Effector memory CD8-positive, alpha-beta T cell (primary cell): ENCODE measurements around the gene OSM.
"Not testable (repeated sequence)": the region's sequence is repeated elsewhere in the genome, so short reads cannot be mapped to it uniquely, and the experiment has no call there.

Experiments used
- ATAC-seq: fragments of 150-1000 bp; cut with Tn5 transposase; replicated peaks from 2 replicates; pipeline ENCODE4 v1.10.0; 2021; ENCODE audit warnings: mild to moderate bottlenecking, moderate library complexity
- DNase-seq, 3 experiments: peaks; one replicate each; pipeline ENCODE4 v3.0.0; 2021
- H3K27ac Mint-ChIP-seq, 2 donors: one replicate each; pipeline ENCODE4 v1.8.0; 2022; ENCODE audit warnings: mild to moderate bottlenecking in 2 of 2, mixed read lengths in 2 of 2, moderate library complexity in 2 of 2
- H3K27me3 Mint-ChIP-seq, 2 donors: one replicate each; pipeline ENCODE4 v1.8.0; 2022; ENCODE audit warnings: mixed read lengths in 2 of 2
- H3K36me3 Mint-ChIP-seq: one replicate; pipeline ENCODE4 v1.8.0; 2022; ENCODE audit warnings: mild to moderate bottlenecking, moderate library complexity, mixed read lengths; ENCODE audit not compliant: insufficient read depth
- H3K4me1 Mint-ChIP-seq, 2 donors: one replicate each; pipeline ENCODE4 v1.8.0; 2022; ENCODE audit warnings: low read depth in 2 of 2, mixed read lengths in 2 of 2
- H3K4me3 Mint-ChIP-seq, 2 donors: one replicate each; pipeline ENCODE4 v1.8.0; 2022; ENCODE audit warnings: mild to moderate bottlenecking in 2 of 2, mixed read lengths in 2 of 2, moderate library complexity in 2 of 2
- H3K9me3 Mint-ChIP-seq, 2 donors: one replicate each; pipeline ENCODE4 v1.8.0; 2022; ENCODE audit warnings: mixed read lengths in 2 of 2

OSM gene

DNA sequence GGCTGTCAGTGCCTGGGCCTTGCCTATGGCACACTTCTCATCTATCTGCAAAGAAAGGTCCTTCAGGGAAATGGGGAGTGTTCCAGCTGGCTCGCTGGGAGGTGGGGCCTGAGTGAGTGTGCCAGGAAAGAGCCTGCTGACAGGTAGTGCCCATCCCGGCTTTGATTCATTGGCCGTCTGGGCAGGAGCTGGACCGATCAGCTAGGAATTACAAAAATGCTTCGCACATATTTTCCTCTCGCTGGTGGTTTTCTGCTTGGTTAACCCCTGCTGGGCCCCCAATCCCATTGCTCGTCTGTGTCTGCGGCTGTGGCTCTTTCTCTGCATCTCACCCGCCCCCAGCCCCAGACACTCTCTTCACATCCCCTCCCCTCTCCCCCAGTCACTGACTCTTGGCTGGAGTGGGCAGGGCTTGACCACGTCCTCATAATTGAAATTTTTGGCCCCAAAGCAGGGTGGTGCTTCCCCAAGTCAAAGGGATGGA is 30.9 kb downstream of the OSM start:
- H3K9me3 Mint-ChIP-seq: no peaks in the 10 kb centered on the region
- peaks cover 0 to 2% of the 10 kb centered on the region in 2 donors for H3K4me1 Mint-ChIP-seq
- H3K4me3 Mint-ChIP-seq: no peak overlapping the region
- ATAC-seq: no peak
- no peaks in the 10 kb centered on the region for H3K36me3 Mint-ChIP-seq
- H3K27ac Mint-ChIP-seq: peak overlapping the region in 1 of 2 donors; percentile 49
- no peak for DNase-seq
- no peaks in the 10 kb centered on the region for H3K27me3 Mint-ChIP-seq

DNA sequence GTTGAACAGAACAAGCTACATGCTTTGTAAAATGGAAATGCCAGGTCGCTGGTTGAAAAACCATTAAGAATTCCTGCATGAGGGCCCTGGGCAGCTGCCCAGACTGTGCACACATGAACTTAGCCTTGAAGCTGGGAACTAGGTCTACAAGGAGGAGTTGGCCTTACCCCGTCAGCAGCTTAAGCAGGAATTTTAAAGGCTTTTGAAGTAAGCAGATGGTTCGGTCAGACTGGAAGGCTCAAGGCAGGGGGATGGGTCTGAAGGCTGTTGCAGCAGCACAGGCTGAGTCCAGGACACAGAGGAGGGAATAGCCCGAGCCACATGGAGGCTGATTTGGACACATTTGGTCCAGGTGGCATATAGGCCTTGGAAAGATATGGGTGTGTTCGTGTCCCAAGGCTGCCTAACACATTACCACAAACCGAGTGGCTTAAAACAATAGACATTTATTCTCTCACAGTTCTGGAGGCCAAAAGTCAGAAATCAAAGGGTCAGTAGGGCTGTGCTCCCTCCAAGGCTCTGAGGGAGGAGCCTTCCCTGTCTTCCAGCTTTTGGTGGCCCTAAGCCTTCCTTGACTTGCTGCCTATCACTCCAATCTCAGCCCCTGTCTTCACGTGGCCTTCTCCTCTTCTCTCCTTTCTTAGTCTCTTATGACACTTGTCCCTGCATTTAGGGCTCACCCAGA is 31.7 kb downstream of the OSM start:
- Mint-ChIP-seq H3K4me1 (peaks cover 0 to 2% of the 10 kb centered on the region in 2 donors), H3K27me3 (no peaks in the 10 kb centered on the region), H3K4me3 (no peak overlapping the region), H3K9me3 (no peaks in the 10 kb centered on the region), H3K27ac (no peak overlapping the region), H3K36me3 (no peaks in the 10 kb centered on the region)
- DNase-seq (no peak), ATAC-seq (no peak)

- not testable (repeated sequence) for H3K36me3 Mint-ChIP-seq, H3K4me3 Mint-ChIP-seq, H3K27me3 Mint-ChIP-seq, H3K4me1 Mint-ChIP-seq, DNase-seq, H3K27ac Mint-ChIP-seq, ATAC-seq, H3K9me3 Mint-ChIP-seq
Measured at GRCh38 chr22:30234325-30234724, 32.3 kb downstream of the OSM start.

- Mint-ChIP-seq H3K9me3 (no peaks in the 10 kb centered on the region), H3K27ac (no peak overlapping the region), H3K4me1 (peaks cover 0 to 4% of the 10 kb centered on the region in 2 donors), H3K4me3 (no peak overlapping the region), H3K27me3 (no peaks in the 10 kb centered on the region), H3K36me3 (no peaks in the 10 kb centered on the region)
- ATAC-seq (no peak), DNase-seq (no peak)
Measured at GRCh38 chr22:30233582-30233981, 33.1 kb downstream of the OSM start.

DNA sequence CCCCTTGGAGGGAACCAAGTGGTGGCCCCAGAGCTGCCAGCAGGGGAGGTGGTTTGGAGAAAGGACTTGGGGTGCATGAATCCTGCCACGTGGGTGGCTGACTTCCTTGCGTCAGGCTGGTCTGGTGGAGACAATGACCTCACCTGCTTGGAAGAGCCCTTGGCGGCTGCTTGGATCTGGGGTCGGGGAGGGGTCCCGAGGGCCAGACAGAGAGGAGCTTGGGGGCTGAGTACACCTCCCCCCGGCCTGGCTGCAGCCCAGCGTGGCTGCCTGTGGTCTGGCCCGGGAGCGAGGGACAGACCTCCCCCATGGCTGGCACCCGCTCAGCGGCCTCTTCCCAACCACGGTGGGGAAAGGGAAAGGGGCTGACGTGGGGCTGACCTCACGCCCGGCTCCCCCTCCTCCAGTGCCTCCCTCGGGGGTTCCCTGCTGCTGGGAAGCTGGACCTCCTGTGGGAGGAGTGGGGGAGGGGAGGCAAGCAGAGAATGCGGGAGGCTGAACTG is 33.9 kb downstream of the OSM start:
- H3K27ac Mint-ChIP-seq: no peak overlapping the region
- H3K4me1 Mint-ChIP-seq: peaks cover 4 to 6% of the 10 kb centered on the region in 2 donors
- H3K36me3 Mint-ChIP-seq: no peaks in the 10 kb centered on the region
- ATAC-seq (no peak), DNase-seq (no peak)
- H3K9me3 Mint-ChIP-seq: no peaks in the 10 kb centered on the region
- H3K4me3 Mint-ChIP-seq: no peak overlapping the region
- H3K27me3 Mint-ChIP-seq: no peaks in the 10 kb centered on the region

- H3K27me3 Mint-ChIP-seq: no peaks in the 10 kb centered on the region
- H3K27ac Mint-ChIP-seq: no peak overlapping the region
- H3K36me3 Mint-ChIP-seq: no peaks in the 10 kb centered on the region
- ATAC-seq (no peak), DNase-seq (no peak)
- no peak overlapping the region for H3K4me3 Mint-ChIP-seq
- peaks cover 14 to 17% of the 10 kb centered on the region in 2 donors for H3K4me1 Mint-ChIP-seq
- H3K9me3 Mint-ChIP-seq: no peaks in the 10 kb centered on the region
Measured at GRCh38 chr22:30230787-30231461, 35.7 kb downstream of the OSM start.

DNA sequence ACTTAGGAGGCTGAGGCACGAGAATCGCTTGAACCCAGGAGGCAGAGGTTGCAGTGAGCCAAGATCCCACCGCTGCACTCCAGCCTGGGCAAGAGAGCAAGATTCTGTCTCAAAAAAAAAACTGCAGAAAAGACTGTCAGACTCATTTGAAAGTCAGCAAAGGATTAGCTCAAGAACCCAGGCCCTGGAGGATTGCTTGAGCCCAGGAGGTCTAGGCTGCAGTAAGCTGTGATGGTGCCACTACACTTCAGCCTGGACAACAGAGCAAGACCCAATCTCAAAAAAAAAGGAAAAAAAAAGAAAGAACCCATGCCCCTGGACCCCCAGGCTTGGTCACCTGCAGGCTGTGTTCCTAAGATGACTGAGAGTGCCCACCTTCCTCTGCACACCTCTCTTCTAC is 36.3 kb downstream of the OSM start:
- no peak for ATAC-seq
- no peak overlapping the region for H3K27ac Mint-ChIP-seq
- H3K9me3 Mint-ChIP-seq: no peaks in the 10 kb centered on the region
- peaks cover 18 to 22% of the 10 kb centered on the region in 2 donors for H3K4me1 Mint-ChIP-seq
- no peaks in the 10 kb centered on the region for H3K36me3 Mint-ChIP-seq
- no peak overlapping the region for H3K4me3 Mint-ChIP-seq
- DNase-seq: no peak
- H3K27me3 Mint-ChIP-seq: no peaks in the 10 kb centered on the region

DNA sequence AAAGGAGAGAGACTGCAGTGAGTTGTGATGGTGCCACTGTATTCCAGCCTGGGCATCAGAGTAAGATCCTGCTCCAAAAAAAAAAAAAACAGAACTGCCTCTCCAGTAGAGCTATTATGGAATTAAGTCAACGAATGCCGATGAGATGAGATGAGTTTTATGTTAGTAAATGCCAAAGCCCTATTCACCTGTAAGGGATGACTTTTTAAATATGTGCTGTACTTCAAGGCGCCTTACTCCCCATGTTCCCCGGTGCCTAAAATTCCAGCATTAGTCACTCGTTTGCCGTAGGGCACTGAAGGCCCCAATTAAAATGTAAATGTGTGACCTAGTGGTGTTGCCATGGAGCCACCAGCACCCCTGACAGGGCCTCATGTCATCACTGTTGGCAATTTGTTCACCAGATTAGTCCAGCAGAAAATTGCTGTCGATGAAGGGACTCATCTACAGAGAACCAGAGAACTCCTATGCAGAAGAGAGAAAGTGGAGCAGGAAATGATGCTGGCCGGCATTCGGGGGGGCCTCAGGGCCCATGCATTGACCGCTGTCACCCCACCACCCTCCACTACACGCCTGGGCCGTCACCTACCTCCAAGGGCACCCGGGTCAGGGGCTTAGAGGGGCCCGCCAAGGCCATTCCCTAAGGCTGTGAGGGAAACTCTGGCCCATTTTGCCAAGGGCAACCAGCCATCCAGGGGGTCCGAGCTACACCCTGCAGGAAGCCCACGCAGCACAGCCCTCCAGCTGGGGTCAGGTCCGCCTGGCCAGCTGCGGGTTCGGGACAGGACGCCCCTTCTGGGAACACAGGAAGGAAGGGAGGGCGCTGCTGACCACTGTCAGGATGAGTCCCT is 37.9 kb downstream of the OSM start:
- H3K4me1 Mint-ChIP-seq: peaks cover 29 to 32% of the 10 kb centered on the region in 2 donors
- H3K27ac Mint-ChIP-seq: no peak overlapping the region
- H3K36me3 Mint-ChIP-seq: no peaks in the 10 kb centered on the region
- H3K4me3 Mint-ChIP-seq: no peak overlapping the region
- DNase-seq: no peak
- no peak for ATAC-seq
- H3K27me3 Mint-ChIP-seq: no peaks in the 10 kb centered on the region
- no peaks in the 10 kb centered on the region for H3K9me3 Mint-ChIP-seq

DNA sequence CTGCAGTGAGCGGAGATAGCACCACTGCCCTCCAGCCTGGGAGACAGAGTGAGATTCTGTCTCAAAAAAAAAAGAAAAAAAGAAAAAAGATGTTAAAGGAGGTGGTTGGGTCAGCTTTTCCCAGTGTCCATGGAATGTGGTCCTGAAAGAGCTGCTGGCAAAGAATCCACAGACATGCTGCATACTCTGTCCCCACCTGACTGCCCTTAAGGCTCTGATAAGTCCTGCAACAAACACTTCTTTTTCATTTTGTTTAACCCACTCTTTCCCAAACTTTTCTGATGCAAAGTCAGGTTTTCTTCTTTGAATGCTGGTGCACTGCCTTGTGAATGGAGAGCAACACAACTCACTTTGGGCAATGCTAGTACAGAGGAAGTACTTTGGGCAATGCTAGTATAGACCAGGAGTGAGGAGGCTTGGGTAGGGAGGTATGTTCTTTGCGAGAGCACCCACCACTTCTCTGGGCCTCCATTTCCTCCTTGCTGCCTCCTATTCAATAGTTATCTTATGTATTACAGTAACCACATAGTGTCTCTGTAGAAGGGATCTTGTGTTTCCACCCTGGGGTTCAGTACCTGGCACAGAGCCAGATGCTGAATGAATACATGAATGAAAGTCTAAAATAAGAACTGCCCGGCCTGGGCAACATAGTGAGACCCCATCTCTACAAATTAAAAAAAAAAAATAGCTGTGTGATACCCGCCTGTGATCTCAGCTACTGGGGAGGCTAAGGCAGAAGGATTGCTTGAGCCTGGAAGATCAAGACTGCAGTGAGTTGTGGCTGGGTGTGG is 39.0 kb downstream of the OSM start:
- Mint-ChIP-seq H3K4me1 (peaks cover 38 to 43% of the 10 kb centered on the region in 2 donors), H3K9me3 (no peaks in the 10 kb centered on the region), H3K4me3 (no peak overlapping the region), H3K36me3 (no peaks in the 10 kb centered on the region), H3K27me3 (no peaks in the 10 kb centered on the region), H3K27ac (peak overlapping the region; percentile 58 to 60)
- DNase-seq: no peak
- no peak for ATAC-seq

DNA sequence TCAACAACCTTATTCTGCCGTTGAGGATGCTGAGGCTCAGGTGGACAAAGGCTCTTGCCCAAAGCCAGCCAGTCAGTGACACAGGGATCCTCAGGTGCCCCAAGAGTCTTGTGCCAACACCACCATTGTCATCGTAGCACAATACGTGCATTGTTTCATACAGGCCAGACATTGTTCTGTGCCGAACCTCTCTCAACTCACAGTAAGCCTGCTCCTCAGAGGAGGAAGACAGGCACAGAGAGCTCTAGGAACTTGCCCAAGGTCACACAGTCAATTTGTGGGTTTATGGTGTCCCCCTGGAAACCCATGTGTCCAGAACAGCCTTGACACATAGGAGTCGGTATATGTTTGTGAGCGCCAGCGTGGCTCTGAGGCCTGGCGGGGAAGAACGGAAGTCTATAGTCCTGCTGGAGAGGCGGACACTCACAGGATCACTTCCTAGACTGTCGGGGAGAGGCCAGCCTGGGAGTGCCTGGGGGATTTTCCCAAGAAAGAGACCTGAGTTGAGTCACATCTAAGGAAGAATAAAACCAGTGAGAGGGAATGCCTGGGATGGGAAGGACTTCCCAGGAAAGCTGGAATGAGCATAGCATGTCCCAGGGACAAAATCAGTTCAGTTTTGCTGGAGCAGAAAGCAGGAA is 40.3 kb downstream of the OSM start:
- Mint-ChIP-seq H3K27ac (peak overlapping the region; percentile 58 to 85), H3K4me3 (peak overlapping the region; percentile 26 to 34), H3K9me3 (no peaks in the 10 kb centered on the region), H3K27me3 (no peaks in the 10 kb centered on the region), H3K36me3 (peaks cover 2% of the 10 kb centered on the region), H3K4me1 (peaks cover 47 to 54% of the 10 kb centered on the region in 2 donors)
- no peak for ATAC-seq
- DNase-seq: no peak

DNA sequence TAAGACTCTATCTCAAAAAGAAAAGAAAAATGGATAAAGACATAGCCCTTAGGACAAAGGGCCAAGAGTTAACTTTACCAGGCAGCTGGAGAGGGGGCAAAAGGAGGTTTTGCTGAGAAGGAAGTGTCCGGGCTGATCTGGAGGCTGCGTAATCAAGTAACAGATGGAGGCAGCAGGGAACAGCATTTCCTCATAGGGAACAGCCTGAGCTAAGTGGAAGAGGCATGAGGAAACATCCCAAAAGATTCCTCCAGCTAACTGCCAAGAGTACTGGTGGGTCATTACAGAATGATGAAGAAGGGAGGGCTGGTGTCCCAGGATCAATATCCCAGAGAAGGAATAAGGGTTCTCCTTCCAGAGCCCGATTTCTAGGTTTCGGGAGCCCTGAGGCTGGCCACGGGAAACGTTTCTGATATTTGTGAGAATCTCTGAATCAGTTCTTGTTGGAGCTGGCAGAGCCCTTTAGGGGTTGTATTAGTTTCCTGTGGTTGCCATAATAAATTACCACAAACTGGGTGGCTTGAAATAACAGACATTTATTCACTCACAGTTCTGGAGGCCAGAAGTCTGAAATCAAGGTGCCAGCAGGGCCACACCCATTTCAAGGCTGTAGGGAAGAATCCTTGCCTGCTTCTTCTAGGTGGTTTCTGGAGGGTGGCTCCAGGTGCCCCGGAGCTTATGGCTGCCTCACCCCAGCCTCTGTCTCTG is 41.3 kb downstream of the OSM start:
- Mint-ChIP-seq H3K36me3 (peaks cover 4% of the 10 kb centered on the region), H3K4me1 (peaks cover 57 to 64% of the 10 kb centered on the region in 2 donors), H3K27ac (peak overlapping the region; percentile 11 to 85), H3K27me3 (no peaks in the 10 kb centered on the region), H3K9me3 (no peaks in the 10 kb centered on the region), H3K4me3 (peak overlapping the region; percentile 34 to 56)
- DNase-seq (no peak), ATAC-seq (no peak)
